CD4-positive, alpha-beta memory T cell (primary cell): ENCODE data around the gene PAH. TPM values are rescaled to one million over a fixed set of nuclear protein-coding genes. Genes with fewer than 3 reads are reported as not detected.

Source experiments
- CTCF ChIA-PET: fragments of 350-600 bp; sonication (Branson Sonifier 250); formaldehyde crosslinking; loops from one replicate; lab custom pipeline; 2021; ENCODE audit warnings: inconsistent platforms; ENCODE audit not compliant: partially characterized antibody; lab: Charles Lee
- POLR2A ChIA-PET: fragments of 350-600 bp; sonication (Branson Sonifier 250); formaldehyde crosslinking; loops from one replicate; lab custom pipeline; 2021; ENCODE audit not compliant: partially characterized antibody; lab: Charles Lee
- DNase-seq, 5 donors: peaks; one replicate each; pipeline versions ENCODE4 v3.0.0 to v3.0.0-alpha.2; 2020 to 2022; ENCODE audit warnings: mixed read lengths in 1 of 5
- H3K27ac ChIP-seq: one replicate; pipeline ENCODE4 v1.7.0; 2013; ENCODE audit warnings: low read depth, low read length
- H3K27me3 ChIP-seq: 2 replicates; pipeline ENCODE4 v1.7.0; 2013; ENCODE audit warnings: mild to moderate bottlenecking, low read length, moderate library complexity; ENCODE audit not compliant: insufficient read depth
- H3K36me3 ChIP-seq: 2 replicates; pipeline ENCODE4 v1.7.0; 2013; ENCODE audit warnings: mild to moderate bottlenecking, low read length, moderate library complexity; ENCODE audit not compliant: insufficient read depth
- H3K4me1 ChIP-seq: 2 replicates; pipeline ENCODE4 v1.7.0; 2013; ENCODE audit warnings: mild to moderate bottlenecking, low read length, moderate library complexity; ENCODE audit not compliant: insufficient read depth
- H3K4me3 ChIP-seq, 2 donors: one replicate each; pipeline ENCODE4 v1.7.0; 2013; ENCODE audit warnings: low read length in 2 of 2, mild to moderate bottlenecking in 1 of 2
- H3K9me3 ChIP-seq, 2 donors: one replicate each; pipeline ENCODE4 v1.7.0; 2013; ENCODE audit warnings: low read length in 2 of 2, control low read depth in 1 of 2; ENCODE audit not compliant: control insufficient read depth in 1 of 2
- H3K27ac Mint-ChIP-seq, 7 donors: one replicate each; pipeline ENCODE4 v1.8.0; 2020 to 2021; ENCODE audit warnings: mixed read lengths in 7 of 7, mild to moderate bottlenecking in 6 of 7, inconsistent platforms in 3 of 7, moderate library complexity in 3 of 7
- H3K27me3 Mint-ChIP-seq, 2 donors: one replicate each; pipeline ENCODE4 v1.8.0; 2020 to 2021; ENCODE audit warnings: mixed read lengths in 2 of 2
- H3K36me3 Mint-ChIP-seq, 2 donors: one replicate each; pipeline ENCODE4 v1.8.0; 2020 to 2021; ENCODE audit warnings: mixed read lengths in 2 of 2, inconsistent platforms in 1 of 2, mild to moderate bottlenecking in 1 of 2
- H3K4me1 Mint-ChIP-seq, 4 donors: one replicate each; pipeline ENCODE4 v1.8.0; 2020 to 2021; ENCODE audit warnings: mixed read lengths in 4 of 4, mild to moderate bottlenecking in 1 of 4
- H3K4me3 Mint-ChIP-seq, 8 donors: one replicate each; pipeline ENCODE4 v1.8.0; 2020 to 2021; ENCODE audit warnings: mixed read lengths in 8 of 8, mild to moderate bottlenecking in 7 of 8, moderate library complexity in 6 of 8, inconsistent platforms in 3 of 8
- H3K9me3 Mint-ChIP-seq, 8 donors: one replicate each; pipeline ENCODE4 v1.8.0; 2020 to 2021; ENCODE audit warnings: mixed read lengths in 8 of 8, mild to moderate bottlenecking in 5 of 8, inconsistent platforms in 3 of 8, moderate library complexity in 1 of 8
- intact Hi-C: fragments of 100-400 bp; cut with micrococcal nuclease; formaldehyde crosslinking; loops from one replicate; pipeline ENCODE4 v1.15.1; 2023
- polyA plus RNA-seq, 2 donors: library from polyadenylated mRNA; unstranded; fragments of 300-500 nt; fragmentation: Illumina TruSeq; gene quantifications; one replicate each; pipeline ENCODE4 v1.2.3, GENCODE V29; 2021
- total RNA-seq, 2 experiments: library from RNA; stranded (reverse); gene quantifications; one replicate each; pipeline ENCODE4 v1.2.3, GENCODE V29; 2021

PAH gene
- total and polyA plus RNA-seq, 4 experiments from 2014 or later = not detected

DNA sequence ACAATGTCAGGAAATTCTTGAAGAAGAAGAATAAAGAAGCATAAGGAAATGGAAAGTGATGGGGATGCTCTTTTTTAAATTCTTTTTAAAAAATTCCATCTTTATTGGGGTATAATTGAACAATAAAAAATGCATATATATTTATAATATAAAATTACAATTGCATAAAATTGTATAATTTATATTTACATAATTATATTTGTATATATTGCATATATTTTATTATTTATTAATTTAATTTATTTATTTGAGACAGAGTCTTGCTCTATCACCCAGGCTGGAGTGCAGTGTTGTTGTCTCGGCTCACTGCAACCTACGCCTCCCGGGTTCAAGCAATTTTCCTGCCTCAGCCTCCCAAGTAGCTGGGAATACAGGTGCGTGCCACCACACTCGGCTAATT is 36.3 kb downstream of the PAH start:
- H3K9me3 Mint-ChIP-seq = peaks cover 0 to 1% (median 0%) of the 10 kb centered on the region in 8 donors
- ChIA-PET POLR2A (no interaction called here), CTCF (no interaction called here)
- no peak overlapping the region for H3K27ac Mint-ChIP-seq
- peaks cover 2 to 3% of the 10 kb centered on the region in 2 donors for H3K27me3 Mint-ChIP-seq
- Histone ChIP-seq H3K9me3 (no peaks in the 10 kb centered on the region), H3K27ac (no peak overlapping the region), H3K4me1 (no peaks in the 10 kb centered on the region), H3K27me3 (no peaks in the 10 kb centered on the region), H3K4me3 (no peak overlapping the region), H3K36me3 (no peaks in the 10 kb centered on the region)
- peaks cover 0 to 5% (median 4%) of the 10 kb centered on the region in 4 donors for H3K4me1 Mint-ChIP-seq
- no peak overlapping the region for H3K4me3 Mint-ChIP-seq
- no peaks in the 10 kb centered on the region for H3K36me3 Mint-ChIP-seq
- intact Hi-C loops = no loop called here
- no peak for DNase-seq

DNA sequence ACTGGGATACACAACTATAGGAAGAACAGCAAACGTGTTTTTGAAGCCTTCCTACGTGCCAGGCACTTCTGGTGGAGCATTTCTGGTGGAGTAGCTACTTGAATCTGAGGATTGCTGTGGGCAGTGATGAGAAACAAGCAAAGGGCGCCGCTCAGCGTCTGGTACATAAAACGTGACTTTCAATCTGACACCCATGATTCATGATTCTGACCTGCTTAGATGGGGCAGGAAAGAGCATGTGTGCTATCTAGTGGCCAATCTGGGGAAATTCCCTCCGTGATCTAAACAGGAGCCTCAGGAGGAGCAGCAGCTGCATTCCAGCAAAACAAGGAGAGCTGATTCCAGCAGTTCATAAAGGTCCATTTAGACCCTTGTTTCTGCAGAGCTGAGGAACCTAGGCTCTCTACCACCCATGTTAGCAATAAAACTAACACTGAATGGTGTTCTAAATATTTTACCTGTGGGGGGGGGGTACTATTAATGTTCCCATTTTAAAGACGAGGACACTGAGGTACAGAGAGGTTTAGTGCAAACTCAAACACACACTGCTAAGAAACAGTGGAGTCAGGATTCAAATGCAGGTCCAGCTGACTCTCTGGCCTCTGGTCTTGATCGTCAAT is 37.8 kb downstream of the PAH start:
- Mint-ChIP-seq H3K4me3 (peak overlapping the region in 1 of 8 donors; percentile 16), H3K36me3 (no peaks in the 10 kb centered on the region), H3K27me3 (peaks cover 2 to 3% of the 10 kb centered on the region in 2 donors), H3K4me1 (peaks cover 0 to 5% (median 4%) of the 10 kb centered on the region in 4 donors), H3K27ac (no peak overlapping the region), H3K9me3 (peaks cover 0 to 1% (median 0%) of the 10 kb centered on the region in 8 donors)
- ChIA-PET POLR2A (no interaction called here), CTCF (no interaction called here)
- Histone ChIP-seq H3K4me3 (no peak overlapping the region), H3K27ac (no peak overlapping the region), H3K4me1 (no peaks in the 10 kb centered on the region), H3K36me3 (no peaks in the 10 kb centered on the region), H3K9me3 (no peaks in the 10 kb centered on the region), H3K27me3 (no peaks in the 10 kb centered on the region)
- DNase-seq = peak in 1 of 5 donors; percentile 2
- intact Hi-C loops = no loop called here

DNA sequence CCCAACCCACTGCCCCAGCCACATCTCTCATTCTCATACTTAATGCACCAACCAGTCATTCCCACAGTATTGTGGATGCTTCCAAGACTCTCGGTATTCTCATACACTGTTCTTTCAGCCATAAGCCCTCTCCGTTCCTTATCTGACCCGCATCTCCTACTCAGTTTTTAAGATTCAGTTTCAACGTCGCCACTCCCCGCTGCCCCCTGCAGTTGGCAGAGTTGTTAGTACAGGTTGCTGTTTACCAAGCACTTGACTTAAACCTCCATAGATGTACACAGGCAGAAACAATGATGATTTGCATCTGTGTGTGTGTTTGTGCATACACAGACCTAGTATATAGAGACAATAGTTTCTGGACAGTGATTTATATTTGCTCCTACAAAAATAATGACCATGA is 40.2 kb downstream of the PAH start:
- Histone ChIP-seq H3K4me3 (no peak overlapping the region), H3K27ac (no peak overlapping the region), H3K27me3 (no peaks in the 10 kb centered on the region), H3K4me1 (no peaks in the 10 kb centered on the region), H3K36me3 (no peaks in the 10 kb centered on the region), H3K9me3 (no peaks in the 10 kb centered on the region)
- Mint-ChIP-seq H3K4me3 (no peak overlapping the region), H3K27ac (no peak overlapping the region), H3K36me3 (no peaks in the 10 kb centered on the region), H3K27me3 (peaks cover 0 to 2% of the 10 kb centered on the region in 2 donors), H3K9me3 (peaks cover 0 to 1% (median 0%) of the 10 kb centered on the region in 8 donors), H3K4me1 (peaks cover 0 to 5% (median 4%) of the 10 kb centered on the region in 4 donors)
- ChIA-PET POLR2A (no interaction called here), CTCF (no interaction called here)
- intact Hi-C loops = no loop called here
- no peak for DNase-seq

DNA sequence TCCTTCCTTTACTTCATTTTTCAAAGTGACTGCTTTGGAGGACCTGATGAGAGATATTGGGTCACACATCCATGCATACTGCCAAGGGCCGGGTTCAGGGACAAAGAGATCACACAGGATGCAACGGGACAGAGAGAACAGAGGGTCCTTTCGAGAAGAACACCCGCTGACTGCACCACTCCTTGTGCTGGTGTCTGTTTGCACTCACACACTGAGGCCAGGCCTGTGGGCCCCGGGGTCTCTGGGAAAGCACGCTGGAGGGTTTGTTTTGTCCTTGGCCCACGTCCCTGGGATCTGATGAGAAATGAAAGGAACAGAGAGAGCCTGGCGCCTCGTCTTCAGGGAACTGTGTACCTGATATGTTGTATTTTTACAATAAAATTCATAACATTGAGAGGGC is 42.2 kb downstream of the PAH start:
- ChIA-PET POLR2A (no interaction called here), CTCF (no interaction called here)
- H3K27ac ChIP-seq = no peak overlapping the region
- Mint-ChIP-seq H3K27me3 (no peaks in the 10 kb centered on the region), H3K27ac (no peak overlapping the region), H3K9me3 (peaks cover 0 to 1% (median 0%) of the 10 kb centered on the region in 8 donors), H3K4me3 (no peak overlapping the region), H3K4me1 (peaks cover 0 to 5% (median 4%) of the 10 kb centered on the region in 4 donors), H3K36me3 (no peaks in the 10 kb centered on the region)
- H3K27me3 ChIP-seq = no peaks in the 10 kb centered on the region
- DNase-seq = no peak
- H3K9me3 ChIP-seq = no peaks in the 10 kb centered on the region
- H3K4me1 ChIP-seq = no peaks in the 10 kb centered on the region
- no peak overlapping the region for H3K4me3 ChIP-seq
- intact Hi-C loops = no loop called here
- no peaks in the 10 kb centered on the region for H3K36me3 ChIP-seq

DNA sequence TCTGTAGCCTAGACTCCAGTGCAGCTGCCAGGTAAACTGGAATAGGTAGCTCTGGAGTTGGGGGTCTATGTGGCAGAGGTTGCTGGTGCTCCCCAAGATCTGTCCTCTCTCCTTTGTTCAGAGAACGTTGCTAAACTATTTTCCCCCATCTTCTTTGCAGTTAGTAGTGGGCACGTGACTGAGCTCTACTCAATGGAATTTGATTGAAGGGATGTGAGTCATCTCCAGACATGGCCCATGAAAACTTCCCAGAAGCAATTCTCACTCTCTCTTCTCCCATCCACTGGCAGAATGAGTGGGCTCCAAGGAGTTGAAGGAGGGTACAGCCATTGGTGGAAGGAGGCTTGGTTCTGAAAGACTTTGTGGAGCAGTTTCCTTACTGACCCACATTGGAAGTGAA is 44.0 kb downstream of the PAH start:
- no peak overlapping the region for H3K27ac Mint-ChIP-seq
- no peaks in the 10 kb centered on the region for H3K36me3 Mint-ChIP-seq
- Histone ChIP-seq H3K27ac (no peak overlapping the region), H3K9me3 (no peaks in the 10 kb centered on the region), H3K4me1 (no peaks in the 10 kb centered on the region), H3K36me3 (no peaks in the 10 kb centered on the region), H3K4me3 (no peak overlapping the region), H3K27me3 (no peaks in the 10 kb centered on the region)
- no peak overlapping the region for H3K4me3 Mint-ChIP-seq
- intact Hi-C loops = no loop called here
- no peaks in the 10 kb centered on the region for H3K27me3 Mint-ChIP-seq
- no peaks in the 10 kb centered on the region for H3K4me1 Mint-ChIP-seq
- POLR2A ChIA-PET = no interaction called here
- H3K9me3 Mint-ChIP-seq = peaks cover 0 to under 1% (median 0%) of the 10 kb centered on the region in 8 donors
- no peak for DNase-seq
- CTCF ChIA-PET = interaction anchor here (0.7 kb wide), 1 partner anchor 10 kb away, joined by 3 read pairs; no protein-coding TSS in a partner anchor

DNA sequence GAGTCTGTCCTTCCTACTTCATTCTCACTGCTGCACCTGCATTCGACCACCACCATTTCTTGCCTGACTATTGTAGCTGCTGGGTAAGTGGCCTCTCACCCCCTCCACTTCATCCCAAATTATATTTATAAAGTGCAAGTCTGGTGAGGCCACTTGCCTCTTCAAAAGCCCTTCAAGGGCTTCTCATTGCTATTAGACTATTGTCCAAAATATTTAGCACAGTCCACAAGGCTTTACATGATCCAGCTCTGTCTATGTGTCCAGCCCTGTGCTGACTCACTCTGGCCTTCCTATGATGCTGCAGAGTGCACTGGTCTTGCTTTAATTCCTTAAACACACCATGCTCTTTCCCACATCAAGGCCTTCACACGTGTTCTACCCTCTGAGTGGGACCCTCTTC is 46.0 kb downstream of the PAH start:
- Mint-ChIP-seq H3K9me3 (no peaks in the 10 kb centered on the region), H3K4me1 (no peaks in the 10 kb centered on the region), H3K4me3 (no peak overlapping the region), H3K36me3 (no peaks in the 10 kb centered on the region), H3K27me3 (no peaks in the 10 kb centered on the region), H3K27ac (no peak overlapping the region)
- POLR2A ChIA-PET = no interaction called here
- Histone ChIP-seq H3K4me3 (no peak overlapping the region), H3K27ac (no peak overlapping the region), H3K9me3 (no peaks in the 10 kb centered on the region), H3K27me3 (no peaks in the 10 kb centered on the region), H3K4me1 (no peaks in the 10 kb centered on the region), H3K36me3 (no peaks in the 10 kb centered on the region)
- no peak for DNase-seq
- CTCF ChIA-PET = no interaction called here
- intact Hi-C loops = no loop called here

DNA sequence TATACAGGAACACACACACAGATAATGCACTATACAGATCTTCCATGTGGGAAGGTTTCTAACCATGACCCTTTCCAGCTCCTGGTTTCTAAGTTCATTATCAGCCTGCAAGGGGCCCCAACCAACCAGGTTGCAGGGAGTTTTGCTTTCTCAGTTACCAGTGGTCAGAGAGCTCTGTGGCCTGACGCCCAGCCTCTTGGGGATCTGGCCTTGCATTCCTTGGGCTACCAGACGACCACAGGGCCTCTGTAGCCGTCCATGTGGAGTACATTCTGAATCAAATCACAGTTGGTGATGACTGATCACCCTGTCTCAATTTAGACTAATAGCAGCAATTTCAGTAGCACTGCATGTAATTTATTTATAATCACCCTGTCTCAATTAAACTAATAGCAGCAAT is 47.5 kb downstream of the PAH start:
- H3K36me3 Mint-ChIP-seq = no peaks in the 10 kb centered on the region
- CTCF ChIA-PET = no interaction called here

More for the DNA sequence above, 47.5 kb downstream of the PAH start:
- Histone ChIP-seq H3K4me3 (no peak overlapping the region), H3K27me3 (no peaks in the 10 kb centered on the region), H3K9me3 (no peaks in the 10 kb centered on the region), H3K4me1 (no peaks in the 10 kb centered on the region), H3K36me3 (no peaks in the 10 kb centered on the region), H3K27ac (no peak overlapping the region)
- no peak overlapping the region for H3K27ac Mint-ChIP-seq
- H3K9me3 Mint-ChIP-seq = no peaks in the 10 kb centered on the region
- POLR2A ChIA-PET = no interaction called here
- intact Hi-C loops = no loop called here
- no peak overlapping the region for H3K4me3 Mint-ChIP-seq
- DNase-seq = no peak
- H3K27me3 Mint-ChIP-seq = no peaks in the 10 kb centered on the region
- H3K4me1 Mint-ChIP-seq = no peaks in the 10 kb centered on the region
